ENCODE results near the gene IPMK. TPM values are rescaled to one million over a fixed set of nuclear protein-coding genes. Genes with fewer than 3 reads are reported as not detected.

Gene IPMK
- total RNA-seq, 1 experiment from 2014 or later, result 7.2 TPM

- Histone ChIP-seq H3K79me1 (ENCODE audit: insufficient read depth, low read depth, low read length, poor library complexity, severe bottlenecking) (no peaks in the 10 kb centered on the region), H3K14ac (ENCODE audit: insufficient read depth, low read length) (no peak overlapping the region), H2AK5ac (ENCODE audit: insufficient read length, low read length) (no peak overlapping the region), H3K23ac (ENCODE audit: insufficient read length, low read depth, low read length) (no peak overlapping the region), H2BK15ac (ENCODE audit: low read depth, low read length) (no peak overlapping the region), H4K20me1 (ENCODE audit: control insufficient read depth, insufficient read depth, insufficient read length) (no peaks in the 10 kb centered on the region), H3K27ac (ENCODE audit: insufficient read length, low read depth, low read length) (no peak overlapping the region), H3K9me3 (ENCODE audit: control insufficient read depth, low read depth, low read length) (no peaks in the 10 kb centered on the region), H3K56ac (ENCODE audit: insufficient read length, low read depth, low read length) (no peak overlapping the region), H2BK20ac (ENCODE audit: low read depth, low read length, poor library complexity, severe bottlenecking) (no peak overlapping the region), H2BK12ac (ENCODE audit: insufficient read length, low read depth, low read length) (no peak overlapping the region), H2BK5ac (ENCODE audit: insufficient read length, low read length) (no peak overlapping the region), H4K8ac (replicated peaks; ENCODE audit: insufficient read length, low read depth, low read length) (no peak overlapping the region), H3K27me3 (ENCODE audit: insufficient read depth, low read length) (no peaks in the 10 kb centered on the region), H3K4me1 (ENCODE audit: insufficient read depth, low read length) (no peaks in the 10 kb centered on the region), H4K91ac (ENCODE audit: insufficient read length, low read depth, low read length) (no peak overlapping the region), H3K79me2 (ENCODE audit: insufficient read depth, low read length) (no peaks in the 10 kb centered on the region), H3K9ac (ENCODE audit: extremely low read depth, insufficient read length, low read length) (no peak overlapping the region), H3K4me2 (ENCODE audit: insufficient read depth, insufficient read length, low read length) (no peak overlapping the region), H2BK120ac (ENCODE audit: low read depth, low read length, poor library complexity, severe bottlenecking) (no peak overlapping the region), H3K4ac (ENCODE audit: low read depth, low read length) (no peak overlapping the region), H4K5ac (ENCODE audit: insufficient read length, low read depth, low read length) (no peak overlapping the region), H3K18ac (ENCODE audit: insufficient read length, low read depth, low read length) (no peak overlapping the region), H3K23me2 (ENCODE audit: insufficient read length, low read depth, low read length, poor library complexity, severe bottlenecking) (no peaks in the 10 kb centered on the region), H2AFZ (ENCODE audit: low read length) (no peak overlapping the region), H3T11ph (ENCODE audit: low read length) (no peak overlapping the region)
- Mint-ChIP-seq H3K4me1 (peaks cover 15 to 17% of the 10 kb centered on the region in 2 experiments), H3K36me3 (ENCODE audit: insufficient read depth in 1 of 3, low read depth in 3 of 3) (no peaks in the 10 kb centered on the region), H3K9me3 (no peaks in the 10 kb centered on the region), H3K27me3 (ENCODE audit: low read depth) (no peaks in the 10 kb centered on the region), H3K4me3 (no peak overlapping the region), H3K27ac (no peak overlapping the region)
- WGBS (ENCODE audit: extremely low coverage, insufficient read length, low lambda C conversion rate), result no CpG with 5 or more reads among the region's 8 CpGs
- peak; percentile 63 for DNase-seq
- peak; percentile 82 for TF ChIP-seq CTCF (conservative IDR thresholded peaks at IDR 0.05)
Observed at GRCh38 chr10:58152673-58153263, 114.9 kb downstream of the IPMK start.
